GM23338 (cell line): ENCODE data around the gene MINK1.

Experiments
- CREB1 ChIP-seq: fragments of 250-450 bp; sonication (Bioruptor Pico); IDR thresholded peaks from 2 replicates; pipeline ENCODE4 v1.5.0; 2020; ENCODE audit warnings: low read depth, mild to moderate bottlenecking, moderate library complexity
- CTCF ChIP-seq, 2 experiments: fragments of 200-600 bp in 1 of 2; sonication (generic) in 1 of 2; conservative IDR thresholded peaks; 2 replicates each; pipeline versions ENCODE4 v1.5.1 to v1.6.1; 2016 to 2017; ENCODE audit warnings: antibody characterized with exemption in 2 of 2, low read depth in 2 of 2, mild to moderate bottlenecking in 2 of 2, moderate library complexity in 1 of 2
- EZH2 ChIP-seq: fragments of 200-600 bp; sonication (generic); IDR thresholded peaks from one replicate; pipeline ENCODE4 v1.8.0; 2017; ENCODE audit warnings: antibody characterized with exemption, mild to moderate bottlenecking, low read depth; ENCODE audit not compliant: unreplicated experiment
- EZH2phosphoT487 ChIP-seq: fragments of 200-600 bp; sonication (generic); IDR thresholded peaks from one replicate; pipeline ENCODE4 v1.8.1; 2018; ENCODE audit warnings: antibody characterized with exemption; ENCODE audit not compliant: unreplicated experiment
- JUNB ChIP-seq: IDR thresholded peaks from one replicate; pipeline ENCODE4 v1.6.1; 2016; ENCODE audit warnings: antibody characterized with exemption; ENCODE audit not compliant: unreplicated experiment
- POLR2AphosphoS5 ChIP-seq: IDR thresholded peaks from 2 replicates; pipeline ENCODE4 v1.6.1; 2016; ENCODE audit warnings: antibody characterized with exemption, low read depth
- REST ChIP-seq: IDR thresholded peaks from one replicate; pipeline ENCODE4 v1.6.1; 2018; ENCODE audit warnings: antibody characterized with exemption; ENCODE audit not compliant: unreplicated experiment
- ZNF331 ChIP-seq: fragments of 250-450 bp; sonication (Bioruptor Pico); IDR thresholded peaks from 2 replicates; pipeline ENCODE4 v1.5.0; 2020; ENCODE audit warnings: low read depth, mild to moderate bottlenecking, moderate library complexity

GRCh38 chr17:4833941-4834680 is 971 bp downstream of the MINK1 start:
- TF ChIP-seq CTCF (conservative IDR thresholded peaks at IDR 0.05; ENCODE audit: low read depth in 2 of 2) (no peak), CREB1 (CRISPR knock-in tag) (no peak), EZH2phosphoT487 (no peak), EZH2 (no peak), POLR2AphosphoS5 (no peak), JUNB (no peak), REST (no peak), ZNF331 (CRISPR knock-in tag) (no peak)
